Measurements from ENCODE around the gene PTPN3.

- TF ChIP-seq, protein P1, sequence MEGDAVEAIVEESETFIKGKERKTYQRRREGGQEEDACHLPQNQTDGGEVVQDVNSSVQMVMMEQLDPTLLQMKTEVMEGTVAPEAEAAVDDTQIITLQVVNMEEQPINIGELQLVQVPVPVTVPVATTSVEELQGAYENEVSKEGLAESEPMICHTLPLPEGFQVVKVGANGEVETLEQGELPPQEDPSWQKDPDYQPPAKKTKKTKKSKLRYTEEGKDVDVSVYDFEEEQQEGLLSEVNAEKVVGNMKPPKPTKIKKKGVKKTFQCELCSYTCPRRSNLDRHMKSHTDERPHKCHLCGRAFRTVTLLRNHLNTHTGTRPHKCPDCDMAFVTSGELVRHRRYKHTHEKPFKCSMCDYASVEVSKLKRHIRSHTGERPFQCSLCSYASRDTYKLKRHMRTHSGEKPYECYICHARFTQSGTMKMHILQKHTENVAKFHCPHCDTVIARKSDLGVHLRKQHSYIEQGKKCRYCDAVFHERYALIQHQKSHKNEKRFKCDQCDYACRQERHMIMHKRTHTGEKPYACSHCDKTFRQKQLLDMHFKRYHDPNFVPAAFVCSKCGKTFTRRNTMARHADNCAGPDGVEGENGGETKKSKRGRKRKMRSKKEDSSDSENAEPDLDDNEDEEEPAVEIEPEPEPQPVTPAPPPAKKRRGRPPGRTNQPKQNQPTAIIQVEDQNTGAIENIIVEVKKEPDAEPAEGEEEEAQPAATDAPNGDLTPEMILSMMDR (conservative IDR thresholded peaks at IDR 0.05; ENCODE audit: low read depth, low read length), result no peak
- TF ChIP-seq EZH2 (IDR thresholded peaks at IDR 0.05; ENCODE audit: borderline replicate concordance, low read depth, low read length, poor library complexity, severe bottlenecking), result no peak
These were observed 161.7 kb downstream of the PTPN3 start for GRCh38 chr9:109336409-109336808.
